HepG2 (cell line): ENCODE results near the gene SNX21. TPM values are rescaled to one million over a fixed set of nuclear protein-coding genes. Genes with fewer than 3 reads are reported as not detected.

ENCODE experiments used
- ATAC-seq: fragments of 200-7000 bp; cut with Tn5 transposase; 3 replicates; pipeline ENCODE4 v1.9.1; 2020; ENCODE audit warnings: mild to moderate bottlenecking, moderate library complexity
- BruUV-seq: library from RNA; stranded (reverse); fragments of 400-500 nt; replicated peaks from 2 replicates; lab custom pipeline; 2021; lab: Mats Ljungman, UMichigan
- CTCF ChIA-PET: fragments of 300-600 bp; formaldehyde crosslinking; extraction: SDS; loops from one replicate; lab custom pipeline; 2021; ENCODE audit warnings: low total read pairs, inconsistent platforms, low intra/inter-chr PET ratio; lab: Yijun Ruan, JAX
- POLR2A ChIA-PET: fragments of 350-600 bp; sonication (Branson Sonifier 250); formaldehyde crosslinking; loops from one replicate; lab custom pipeline; 2020; ENCODE audit warnings: antibody characterized with exemption, inconsistent platforms; lab: Yijun Ruan, JAX
- DNase-seq: peaks from one replicate; pipeline ENCODE4 v3.0.0-alpha.2; 2015; ENCODE audit warnings: low spot score
- FAIRE-seq: peaks from 3 replicates; lab custom pipeline; 2011; peaks lifted over from hg19 to GRCh38; lab: Jason Lieb, UNC
- H2AFZ ChIP-seq: one replicate; pipeline ENCODE4 v1.6.1; 2011; ENCODE audit warnings: low read length, inconsistent platforms
- H3K27ac ChIP-seq: fragments of 300-600 bp; 3 replicates; pipeline ENCODE4 v1.8.0; 2011; ENCODE audit warnings: mixed run types, mild to moderate bottlenecking, mixed read lengths, low read length, inconsistent platforms; ENCODE audit not compliant: insufficient read depth; ENCODE audit errors: extremely low read length
- H3K27me3 ChIP-seq, 2 experiments: fragments of 200-600 bp in 1 of 2; 2 replicates in 1 of 2; 3 replicates in 1 of 2; pipeline versions ENCODE4 v1.6.0 to v1.8.0; 2011; ENCODE audit warnings: low read length in 2 of 2, mild to moderate bottlenecking in 2 of 2, moderate library complexity in 2 of 2, inconsistent platforms in 1 of 2; ENCODE audit not compliant: insufficient read depth in 2 of 2, control insufficient read depth in 1 of 2
- H3K36me3 ChIP-seq, 2 experiments: fragments of 200-600 bp in 1 of 2; replicated peaks in 1 of 2; 2 replicates in 1 of 2; 3 replicates in 1 of 2; pipeline versions ENCODE4 v1.5.1 to v1.8.0; 2011; ENCODE audit warnings: low read length in 2 of 2, inconsistent platforms in 1 of 2; ENCODE audit not compliant: insufficient read depth in 2 of 2, control insufficient read depth in 1 of 2
- H3K4me1 ChIP-seq: 2 replicates; pipeline ENCODE4 v1.5.1; 2012; ENCODE audit warnings: low read length, inconsistent platforms; ENCODE audit not compliant: insufficient read depth
- H3K4me2 ChIP-seq: 2 replicates; pipeline ENCODE4 v1.6.0; 2011; ENCODE audit warnings: low read depth, low read length, inconsistent platforms
- H3K4me3 ChIP-seq, 3 experiments: fragments of 200-600 bp in 1 of 3; sonication (generic), shearing (Covaris generic) in 1 of 3; replicated peaks in 1 of 3; 2 replicates each; pipeline ENCODE4 v1.5.1; 2011 to 2016; ENCODE audit warnings: low read length in 3 of 3, inconsistent platforms in 2 of 3, low read depth in 2 of 3, mild to moderate bottlenecking in 2 of 3, control low read depth in 1 of 3, mixed read lengths in 1 of 3; ENCODE audit not compliant: insufficient read depth in 1 of 3
- H3K79me2 ChIP-seq: one replicate; pipeline ENCODE4 v1.6.1; 2011; ENCODE audit warnings: low read length, inconsistent platforms; ENCODE audit not compliant: insufficient read depth
- H3K9ac ChIP-seq: 2 replicates; pipeline ENCODE4 v1.6.0; 2011; ENCODE audit warnings: mild to moderate bottlenecking, low read depth, low read length, inconsistent platforms; ENCODE audit not compliant: insufficient read depth
- H3K9me3 ChIP-seq: 2 replicates; pipeline ENCODE4 v1.5.1; 2012; ENCODE audit warnings: mild to moderate bottlenecking, low read length
- H4K20me1 ChIP-seq: 2 replicates; pipeline ENCODE4 v1.6.0; 2011; ENCODE audit warnings: inconsistent platforms, mild to moderate bottlenecking, low read length, moderate library complexity; ENCODE audit not compliant: insufficient read depth
- ARID2 ChIP-seq: sonication (generic); formaldehyde crosslinking; IDR thresholded peaks from 2 replicates; pipeline ENCODE4 v1.8.1; 2022; ENCODE audit warnings: mild to moderate bottlenecking, missing genetic modification reagents, borderline replicate concordance
- ARNT ChIP-seq: fragments of 450-650 bp; IDR thresholded peaks from 2 replicates; pipeline ENCODE4 v1.6.1; 2017
- ASH2L ChIP-seq: fragments of 300-600, 200-600 bp; sonication (generic); IDR thresholded peaks from 2 replicates; pipeline ENCODE4 v1.7.0; 2017; ENCODE audit warnings: low read depth, mild to moderate bottlenecking, moderate library complexity, mixed read lengths, low read length; ENCODE audit not compliant: insufficient read length
- CTCF ChIP-seq: sonication (generic); formaldehyde crosslinking; IDR thresholded peaks from 2 replicates; pipeline ENCODE4 v1.5.0; 2020; ENCODE audit warnings: mild to moderate bottlenecking, missing genetic modification reagents, moderate library complexity
- HNRNPLL ChIP-seq: fragments of 200-400 bp; formaldehyde crosslinking; IDR thresholded peaks from 2 replicates; pipeline ENCODE4 v1.6.1; 2017; ENCODE audit warnings: mild to moderate bottlenecking, low read depth, low read length; ENCODE audit not compliant: poor library complexity, severe bottlenecking
- KDM3A ChIP-seq: IDR thresholded peaks from 2 replicates; pipeline ENCODE4 v1.6.1; 2018; ENCODE audit warnings: low read depth, missing compliant biosample characterization
- KDM5A ChIP-seq: fragments of 200-600 bp; sonication (generic); IDR thresholded peaks from 2 replicates; pipeline ENCODE4 v1.7.0; 2018; ENCODE audit warnings: antibody characterized with exemption, mild to moderate bottlenecking, low read length, borderline replicate concordance
- PCBP2 ChIP-seq: fragments of 200-400 bp; formaldehyde crosslinking; optimal IDR thresholded peaks from 2 replicates; pipeline ENCODE3; 2018; ENCODE audit warnings: low read length, low read depth; ENCODE audit not compliant: poor library complexity, severe bottlenecking
- RBM22 ChIP-seq: fragments of 200-400 bp; formaldehyde crosslinking; optimal IDR thresholded peaks from 2 replicates; pipeline ENCODE3; 2017; ENCODE audit warnings: mild to moderate bottlenecking, low read length, moderate library complexity
- RORA ChIP-seq: sonication (generic); formaldehyde crosslinking; IDR thresholded peaks from 2 replicates; pipeline ENCODE4 v1.5.0; 2020; ENCODE audit warnings: mild to moderate bottlenecking, missing genetic modification reagents, moderate library complexity
- TGIF2 ChIP-seq: IDR thresholded peaks from 2 replicates; pipeline ENCODE4 v1.6.1; 2016; ENCODE audit warnings: control low read depth, missing compliant biosample characterization
- ZBTB2 ChIP-seq: sonication (generic); formaldehyde crosslinking; IDR thresholded peaks from 2 replicates; pipeline ENCODE4 v1.8.0; 2022; ENCODE audit warnings: low read depth, missing genetic modification reagents
- ZBTB20 ChIP-seq: sonication (generic); formaldehyde crosslinking; IDR thresholded peaks from 2 replicates; pipeline ENCODE4 v1.8.1; 2023; ENCODE audit warnings: missing genetic modification reagents, low read depth, mild to moderate bottlenecking, borderline replicate concordance
- ZNF276 ChIP-seq: sonication (generic); formaldehyde crosslinking; IDR thresholded peaks from 2 replicates; pipeline ENCODE4 v1.4.0; 2020; ENCODE audit warnings: mild to moderate bottlenecking, low read depth, missing genetic modification reagents
- ZNF326 ChIP-seq: sonication (generic); formaldehyde crosslinking; IDR thresholded peaks from 2 replicates; pipeline ENCODE4 v1.4.0; 2020; ENCODE audit warnings: missing genetic modification reagents, borderline replicate concordance
- ZNF468 ChIP-seq: sonication (generic); formaldehyde crosslinking; IDR thresholded peaks from 2 replicates; pipeline ENCODE4 v1.8.0; 2022; ENCODE audit warnings: mild to moderate bottlenecking, moderate library complexity, missing genetic modification reagents
- ZNF543 ChIP-seq: sonication (generic); formaldehyde crosslinking; IDR thresholded peaks from 2 replicates; pipeline ENCODE4 v1.4.0; 2020; ENCODE audit warnings: mild to moderate bottlenecking, missing genetic modification reagents
- WGBS: methylation state at CpG from one replicate; pipeline ENCODE4 v1.1.6; 2017; ENCODE audit warnings: low lambda C conversion rate; 5-methylcytosine and 5-hydroxymethylcytosine counted together
- in situ Hi-C: cut with HindIII; loops from 2 replicates; pipeline ENCODE4 v1.10.0; 2017; ENCODE audit warnings: low pct_unique_long_range_greater_than_20kb; ENCODE audit not compliant: extremely low pct_ligation_motif_present
- intact Hi-C: fragments of 100-400 bp; cut with micrococcal nuclease; formaldehyde crosslinking; loops from one replicate; pipeline ENCODE4 v1.10.0; 2022; ENCODE audit not compliant: unreplicated experiment
- polyA plus RNA-seq, 8 experiments: library from polyadenylated mRNA; depleted of rRNA in 3 of 8; stranded (reverse) in 7 of 8; unstranded in 1 of 8; fragments of >200 nt; fragmentation: Illumina TruSeq in 4 of 8; extraction: Trizol in 4 of 8; gene quantifications; 2 replicates each; pipeline versions ENCODE4 v1.2.1 to v1.2.3, GENCODE V29; 2011 to 2016; ENCODE audit warnings: low read depth in 4 of 8, missing spikeins in 1 of 8, mixed read lengths in 1 of 8; ENCODE audit not compliant: insufficient read depth in 1 of 8
- total RNA-seq, 5 experiments: library from RNA; depleted of rRNA; stranded (reverse); fragments of >200 nt; fragmentation: Illumina TruSeq; extraction: Trizol; gene quantifications; 2 replicates each; pipeline ENCODE4 v1.2.3, GENCODE V29; 2016; ENCODE audit warnings: low read depth in 1 of 5

The SNX21 gene
- total and polyA plus RNA-seq, 2 of the 13 experiments (the other 11 are each of a cell fraction or from before 2014, with no cell fraction given): 7.7 to 12.8 TPM

GRCh38 chr20:45788351-45788750, 45.2 kb upstream of the SNX21 start (continued):
- TF ChIP-seq HNRNPLL (no peak), ZBTB2 (CRISPR knock-in tag) (no peak), CTCF (CRISPR knock-in tag) (no peak)

GRCh38 chr20:45792317-45793118, 41.1 kb upstream of the SNX21 start:
- Histone ChIP-seq H3K27me3 (peaks cover 0 to 8% of the 10 kb centered on the region in 2 experiments; a peak in 1 of 5 replicates), H3K9ac (peak overlapping the region; percentile 91), H3K79me2 (peaks cover 11% of the 10 kb centered on the region), H3K4me3 (peak overlapping the region; percentile 89 to 96 (median 94)), H2AFZ (no peak overlapping the region), H4K20me1 (no peaks in the 10 kb centered on the region), H3K4me2 (peak overlapping the region; percentile 100), H3K27ac (peak overlapping the region; percentile 68), H3K36me3 (peaks cover 13 to 29% of the 10 kb centered on the region in 2 experiments), H3K9me3 (no peaks in the 10 kb centered on the region), H3K4me1 (peaks cover 11% of the 10 kb centered on the region)
- ChIA-PET CTCF (no interaction called here), POLR2A (interaction anchor here (0.6 to 1.4 kb wide), 17 partner anchors 9 to 455 kb away, joined by 3 to 8 read pairs (median 4); partner anchors contain the start of genes ACOT8, CTSA, NEURL2 and PCIF1)
- intact Hi-C loops (loop anchor here (10.0 kb wide), 1 partner anchor 92 kb away; the partner anchor contains the start of genes SPATA25 and ZSWIM1), in situ Hi-C loops (loop anchor here (25.0 kb wide), 1 partner anchor 570 kb away; no protein-coding TSS in a partner anchor)
- FAIRE-seq: no peak
- peak; percentile 21 for ATAC-seq
- no peak for DNase-seq
- TSS peak; percentile 82 for BruUV-seq
- WGBS: 15% methylated on average over 19 of the region's 19 CpGs
- TF ChIP-seq PCBP2: peak; percentile 39
- no peak for TF ChIP-seq ARNT
- no peak for TF ChIP-seq ZNF276 (CRISPR knock-in tag)
- TF ChIP-seq ASH2L: peak; percentile 25
- no peak for TF ChIP-seq RORA (CRISPR knock-in tag)
- no peak for TF ChIP-seq ZNF326
- TF ChIP-seq ARID2 (CRISPR knock-in tag): 0 out of 2 replicates have a peak, but pooled peaks have one; percentile 2
- TF ChIP-seq KDM5A: peak; percentile 54; the same call in 1 of the 2 replicates
- no peak for TF ChIP-seq KDM3A (CRISPR knock-in tag)
- TF ChIP-seq RBM22: peak; percentile 35
- no peak for TF ChIP-seq TGIF2 (CRISPR knock-in tag)
- TF ChIP-seq ZNF468 (CRISPR knock-in tag): peak; percentile 88
- TF ChIP-seq ZNF543 (CRISPR knock-in tag): no peak
- no peak for TF ChIP-seq ZBTB20
